BLaER1 (cell line): ENCODE measurements around the gene CBLL1.

ENCODE experiments used
- H3K27ac ChIP-seq: shearing (Covaris generic); formaldehyde crosslinking; 2 replicates; pipeline ENCODE4 v1.8.1; 2022
- H3K27me3 ChIP-seq: shearing (Covaris generic); formaldehyde crosslinking; 2 replicates; pipeline ENCODE4 v1.8.1; 2022
- H3K36me3 ChIP-seq: shearing (Covaris generic); formaldehyde crosslinking; 2 replicates; pipeline ENCODE4 v1.8.1; 2022
- H3K4me1 ChIP-seq: shearing (Covaris generic); formaldehyde crosslinking; 2 replicates; pipeline ENCODE4 v1.8.1; 2022
- H3K4me2 ChIP-seq: shearing (Covaris generic); formaldehyde crosslinking; 2 replicates; pipeline ENCODE4 v1.8.1; 2022
- H3K4me3 ChIP-seq: shearing (Covaris generic); formaldehyde crosslinking; 2 replicates; pipeline ENCODE4 v1.8.1; 2022
- H3K9ac ChIP-seq: shearing (Covaris generic); formaldehyde crosslinking; 2 replicates; pipeline ENCODE4 v1.8.1; 2022
- H3K9me3 ChIP-seq: shearing (Covaris generic); formaldehyde crosslinking; 2 replicates; pipeline ENCODE4 v1.8.1; 2022
- H4K20me1 ChIP-seq: shearing (Covaris generic); formaldehyde crosslinking; 2 replicates; pipeline ENCODE4 v1.8.1; 2022
- Cebpa-rat ChIP-seq: shearing (Covaris generic); IDR thresholded peaks from 2 replicates; pipeline ENCODE4 v1.8.1; 2022

The CBLL1 gene

DNA sequence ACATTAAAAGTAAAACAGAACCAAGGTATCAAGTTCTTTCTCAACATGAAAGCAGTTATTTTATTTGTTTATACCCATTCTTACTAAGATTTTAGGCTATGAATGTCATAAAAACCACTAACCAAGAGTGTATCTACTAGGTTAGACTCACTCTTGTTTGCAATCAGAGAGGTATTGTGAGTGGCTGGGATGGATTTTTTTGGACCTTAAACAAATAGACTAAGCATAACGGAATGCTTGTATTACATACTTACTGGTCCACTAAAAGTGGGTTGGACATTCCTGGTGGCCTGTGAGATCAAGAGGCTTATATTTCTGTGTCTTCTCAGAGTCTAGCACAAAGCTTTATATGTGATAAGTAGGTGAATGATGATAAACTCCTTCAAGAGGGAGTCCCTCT lies 32.6 kb upstream of the CBLL1 start:
- no peak overlapping the region for H3K4me3 ChIP-seq
- no peak for TF ChIP-seq Cebpa-rat
- H3K36me3 ChIP-seq = no peaks in the 10 kb centered on the region
- H3K4me1 ChIP-seq = no peaks in the 10 kb centered on the region
- H3K4me2 ChIP-seq = no peak overlapping the region
- no peak overlapping the region for H3K9ac ChIP-seq
- no peaks in the 10 kb centered on the region for H3K27me3 ChIP-seq
- H4K20me1 ChIP-seq = no peaks in the 10 kb centered on the region
- no peak overlapping the region for H3K27ac ChIP-seq
- H3K9me3 ChIP-seq = no peaks in the 10 kb centered on the region

DNA sequence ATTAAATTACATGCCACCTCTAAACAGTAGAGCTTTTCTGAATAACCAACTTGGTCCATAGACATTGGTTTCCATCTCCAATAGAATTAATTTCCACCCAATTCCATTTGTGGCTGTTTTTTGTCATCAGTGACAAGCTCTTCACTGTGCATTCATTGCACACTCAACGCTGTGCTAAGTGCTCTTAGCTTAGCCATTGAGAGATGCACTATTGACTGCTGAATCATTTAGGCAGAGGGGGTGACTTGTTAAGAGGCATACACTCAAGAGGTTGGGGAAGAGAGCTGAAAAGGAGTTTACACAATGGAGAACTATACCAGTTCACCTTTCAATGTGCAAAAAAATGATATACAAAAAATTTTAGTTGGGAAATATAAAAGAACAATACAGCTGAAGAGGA lies 31.9 kb upstream of the CBLL1 start:
- H4K20me1 ChIP-seq = no peaks in the 10 kb centered on the region
- TF ChIP-seq Cebpa-rat = no peak
- no peak overlapping the region for H3K4me3 ChIP-seq
- H3K9ac ChIP-seq = no peak overlapping the region
- no peaks in the 10 kb centered on the region for H3K36me3 ChIP-seq
- H3K9me3 ChIP-seq = no peaks in the 10 kb centered on the region
- H3K4me2 ChIP-seq = no peak overlapping the region
- no peak overlapping the region for H3K27ac ChIP-seq
- no peaks in the 10 kb centered on the region for H3K27me3 ChIP-seq
- no peaks in the 10 kb centered on the region for H3K4me1 ChIP-seq

DNA sequence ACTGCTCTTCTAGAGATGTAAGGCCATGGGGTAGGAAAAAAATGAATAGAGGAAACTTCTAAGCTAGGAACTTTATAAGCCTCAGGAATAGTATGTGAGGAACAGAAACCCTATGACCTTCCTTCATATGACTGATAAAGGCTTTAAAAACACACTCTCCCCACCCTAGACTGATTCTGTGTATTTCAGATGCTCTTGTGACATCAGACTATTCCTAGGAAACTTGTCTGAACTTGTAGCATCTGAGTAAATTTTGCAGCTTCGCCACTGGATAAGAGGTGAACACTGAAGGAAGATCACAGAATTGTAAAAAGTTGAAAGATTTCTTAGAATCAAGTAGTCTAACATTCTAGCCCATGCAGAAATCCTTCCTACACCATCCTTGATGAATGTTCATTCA lies 31.0 kb upstream of the CBLL1 start:
- H3K4me3 ChIP-seq = no peak overlapping the region
- no peaks in the 10 kb centered on the region for H3K4me1 ChIP-seq
- no peaks in the 10 kb centered on the region for H3K9me3 ChIP-seq
- no peak overlapping the region for H3K27ac ChIP-seq
- no peaks in the 10 kb centered on the region for H3K36me3 ChIP-seq
- TF ChIP-seq Cebpa-rat = no peak
- H3K27me3 ChIP-seq = no peaks in the 10 kb centered on the region
- no peak overlapping the region for H3K9ac ChIP-seq
- H3K4me2 ChIP-seq = no peak overlapping the region
- no peaks in the 10 kb centered on the region for H4K20me1 ChIP-seq

DNA sequence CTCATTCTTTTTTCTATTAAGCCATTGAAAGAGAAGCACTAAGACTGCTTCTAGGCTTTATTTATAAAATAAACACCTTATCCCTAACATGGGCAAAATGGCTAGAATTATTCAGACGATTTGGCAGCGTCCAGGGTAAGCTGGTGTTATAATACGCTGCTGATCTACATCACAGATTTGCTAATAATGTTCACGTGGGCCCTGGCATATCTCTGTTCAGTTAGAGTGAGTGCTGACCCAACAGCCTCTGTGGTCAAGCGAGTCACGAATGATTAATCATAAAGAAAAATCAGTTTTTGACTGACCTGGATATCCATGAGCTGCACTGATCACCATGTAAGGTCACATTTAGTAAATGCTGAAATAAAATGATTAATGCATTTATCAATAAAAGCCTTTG lies 28.4 kb upstream of the CBLL1 start:
- Histone ChIP-seq H3K9ac (no peak overlapping the region), H3K4me3 (no peak overlapping the region), H3K36me3 (no peaks in the 10 kb centered on the region), H3K4me2 (no peak overlapping the region), H4K20me1 (no peaks in the 10 kb centered on the region), H3K27me3 (no peaks in the 10 kb centered on the region), H3K4me1 (no peaks in the 10 kb centered on the region), H3K9me3 (no peaks in the 10 kb centered on the region), H3K27ac (no peak overlapping the region)
- TF ChIP-seq Cebpa-rat = no peak

DNA sequence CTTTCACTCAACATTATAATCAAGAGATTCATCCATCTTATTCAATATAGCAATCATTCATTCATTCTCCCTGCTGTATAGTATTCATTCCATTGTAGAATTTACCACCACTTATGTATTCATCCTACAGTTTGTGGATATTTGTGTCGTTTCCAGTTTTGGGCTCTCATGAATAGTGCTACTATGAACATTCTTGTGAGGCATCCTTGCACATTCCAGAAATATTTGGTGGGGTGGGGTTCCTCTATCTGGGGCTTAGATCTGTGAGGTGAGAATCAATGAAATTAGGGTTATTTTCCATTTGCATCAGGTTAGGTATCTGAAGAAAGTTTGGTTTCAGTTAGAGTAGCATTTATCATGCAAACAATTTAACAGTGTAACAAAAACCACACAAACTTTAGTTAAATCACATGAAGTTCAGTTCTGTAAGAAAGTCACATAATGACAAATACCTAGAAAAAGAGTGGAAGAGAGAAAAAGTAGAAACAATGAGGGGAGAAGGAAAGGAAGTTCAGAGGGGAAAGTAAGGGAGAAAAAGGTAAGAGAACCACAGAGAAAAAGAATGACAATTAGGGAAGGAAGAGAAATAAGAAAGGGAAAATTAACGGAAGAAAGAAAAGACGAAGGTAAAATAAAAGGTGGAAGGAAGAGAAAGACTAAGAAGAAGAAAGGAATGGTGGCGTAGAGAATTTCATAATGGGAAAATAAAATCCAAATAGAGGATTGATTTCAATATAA lies 25.3 kb upstream of the CBLL1 start:
- Histone ChIP-seq H4K20me1 (no peaks in the 10 kb centered on the region), H3K4me3 (no peak overlapping the region), H3K27ac (no peak overlapping the region), H3K9ac (no peak overlapping the region), H3K9me3 (no peaks in the 10 kb centered on the region), H3K4me1 (no peaks in the 10 kb centered on the region), H3K27me3 (no peaks in the 10 kb centered on the region), H3K4me2 (no peak overlapping the region), H3K36me3 (no peaks in the 10 kb centered on the region)
- no peak for TF ChIP-seq Cebpa-rat

DNA sequence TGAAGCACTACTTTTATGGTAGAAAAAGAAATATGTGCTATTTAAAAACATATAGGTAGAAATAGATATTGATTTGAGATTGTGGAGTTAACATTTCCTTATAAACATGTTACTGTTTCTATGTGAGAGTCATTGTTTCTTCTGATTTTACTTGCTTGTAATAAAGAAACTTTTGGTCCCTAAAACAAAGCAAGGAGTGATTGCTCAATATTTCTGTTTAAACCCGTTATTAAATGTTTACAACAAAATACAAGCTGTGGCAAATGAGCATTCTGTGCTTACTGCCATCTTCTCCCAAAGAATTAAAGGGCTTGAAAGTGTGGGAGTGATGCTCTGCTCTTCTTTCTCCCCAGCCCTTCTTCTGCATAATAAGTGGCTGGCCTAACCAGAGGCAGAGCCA lies 22.7 kb upstream of the CBLL1 start:
- no peak overlapping the region for H3K4me3 ChIP-seq
- H3K36me3 ChIP-seq = no peaks in the 10 kb centered on the region
- no peak overlapping the region for H3K9ac ChIP-seq
- TF ChIP-seq Cebpa-rat = no peak
- H3K9me3 ChIP-seq = no peaks in the 10 kb centered on the region
- no peak overlapping the region for H3K27ac ChIP-seq
- no peaks in the 10 kb centered on the region for H3K4me1 ChIP-seq
- H3K4me2 ChIP-seq = no peak overlapping the region
- no peaks in the 10 kb centered on the region for H4K20me1 ChIP-seq
- H3K27me3 ChIP-seq = no peaks in the 10 kb centered on the region

DNA sequence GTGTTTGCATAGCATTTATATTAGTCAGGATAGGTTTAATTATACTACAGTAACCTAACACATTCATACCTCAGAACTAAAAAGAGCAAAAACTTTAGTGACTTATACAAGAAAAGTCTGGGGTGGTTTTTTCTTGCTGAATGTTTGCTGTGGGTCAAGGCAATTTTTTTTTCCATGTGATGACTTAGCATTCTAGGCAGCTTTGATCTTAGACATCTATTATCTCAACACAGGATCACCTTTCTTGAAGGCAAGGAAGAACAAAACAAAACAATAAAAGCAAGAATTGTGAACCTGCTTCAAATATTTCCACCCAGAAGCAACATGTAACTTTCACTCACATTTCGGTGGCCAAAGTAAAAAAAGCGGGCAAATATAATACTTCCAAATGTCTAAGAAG lies 20.7 kb upstream of the CBLL1 start:
- Histone ChIP-seq H3K27ac (no peak overlapping the region), H3K4me1 (no peaks in the 10 kb centered on the region), H3K4me2 (no peak overlapping the region), H3K27me3 (no peaks in the 10 kb centered on the region), H3K4me3 (no peak overlapping the region), H3K9ac (no peak overlapping the region), H3K9me3 (no peaks in the 10 kb centered on the region), H3K36me3 (no peaks in the 10 kb centered on the region), H4K20me1 (no peaks in the 10 kb centered on the region)
- no peak for TF ChIP-seq Cebpa-rat

DNA sequence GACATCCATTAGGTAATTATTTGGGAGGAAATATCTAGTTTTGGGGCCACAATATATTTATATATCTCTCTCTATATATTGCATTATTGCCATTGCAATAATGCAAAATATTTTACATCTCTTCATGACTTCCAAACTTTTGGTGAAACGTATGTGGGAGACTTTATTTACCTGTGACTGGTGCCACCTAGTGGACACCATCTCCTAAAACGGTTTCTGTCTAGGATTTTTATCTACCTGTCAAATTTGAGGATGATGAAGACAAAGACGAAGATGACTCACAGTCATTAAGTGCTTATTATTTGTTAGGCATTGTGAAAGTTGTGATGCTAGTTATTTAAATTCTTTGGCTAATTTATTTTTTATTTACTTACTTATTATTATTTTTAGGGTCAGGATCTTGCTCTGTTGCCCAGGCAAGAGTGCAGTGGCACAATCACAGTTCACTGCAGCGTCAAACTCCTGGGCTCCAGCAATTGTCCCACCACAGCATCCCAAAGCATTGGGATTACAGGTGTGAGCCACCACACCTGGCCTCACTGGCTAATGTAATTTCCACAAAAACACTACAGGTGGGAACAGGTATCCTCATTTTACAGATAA lies 18.7 kb upstream of the CBLL1 start:
- Histone ChIP-seq H3K4me3 (no peak overlapping the region), H3K9me3 (no peaks in the 10 kb centered on the region), H3K4me2 (no peak overlapping the region), H3K4me1 (no peaks in the 10 kb centered on the region), H3K36me3 (no peaks in the 10 kb centered on the region), H3K9ac (no peak overlapping the region), H3K27me3 (no peaks in the 10 kb centered on the region), H4K20me1 (no peaks in the 10 kb centered on the region), H3K27ac (no peak overlapping the region)
- no peak for TF ChIP-seq Cebpa-rat

DNA sequence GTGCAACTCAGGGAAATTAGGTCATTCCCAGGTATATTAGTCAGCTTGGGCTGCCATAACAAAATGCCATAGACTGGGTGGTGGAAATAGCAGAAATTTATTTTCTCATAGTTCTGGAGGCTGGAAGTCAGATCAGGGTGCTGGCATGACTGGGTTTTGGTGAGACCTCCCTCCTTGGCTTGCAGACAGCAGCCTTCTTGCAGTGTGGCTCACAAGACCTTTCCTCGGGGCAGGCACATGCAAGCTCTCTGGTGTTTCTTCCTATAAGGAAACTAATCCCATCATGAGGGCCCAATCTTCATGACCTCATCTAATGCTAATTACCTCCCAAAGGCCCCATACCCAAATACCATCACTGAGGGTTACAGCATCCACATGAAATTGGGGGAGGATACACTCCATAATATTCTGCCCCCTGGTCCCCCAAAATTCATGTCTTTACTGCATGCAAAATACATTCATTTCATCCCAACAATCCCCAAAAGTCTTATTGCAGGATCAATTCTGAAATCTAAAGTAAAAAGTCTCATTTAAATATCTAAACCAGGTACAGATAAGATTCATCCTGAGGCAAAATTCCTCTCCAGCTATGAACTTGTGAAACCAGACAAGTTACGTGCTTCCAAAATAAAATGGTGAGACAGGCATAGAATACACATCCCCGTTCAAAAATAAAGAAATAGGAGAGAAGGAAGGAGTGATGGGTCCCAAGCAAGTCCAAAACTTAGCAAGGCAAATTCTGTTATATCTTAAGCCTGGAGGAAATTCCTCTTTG lies 17.4 kb upstream of the CBLL1 start:
- Histone ChIP-seq H3K4me3 (no peak overlapping the region), H3K27ac (no peak overlapping the region), H3K9ac (no peak overlapping the region), H3K4me1 (no peaks in the 10 kb centered on the region), H3K9me3 (no peaks in the 10 kb centered on the region), H3K36me3 (no peaks in the 10 kb centered on the region), H3K27me3 (no peaks in the 10 kb centered on the region), H3K4me2 (no peak overlapping the region), H4K20me1 (no peaks in the 10 kb centered on the region)
- TF ChIP-seq Cebpa-rat = no peak

DNA sequence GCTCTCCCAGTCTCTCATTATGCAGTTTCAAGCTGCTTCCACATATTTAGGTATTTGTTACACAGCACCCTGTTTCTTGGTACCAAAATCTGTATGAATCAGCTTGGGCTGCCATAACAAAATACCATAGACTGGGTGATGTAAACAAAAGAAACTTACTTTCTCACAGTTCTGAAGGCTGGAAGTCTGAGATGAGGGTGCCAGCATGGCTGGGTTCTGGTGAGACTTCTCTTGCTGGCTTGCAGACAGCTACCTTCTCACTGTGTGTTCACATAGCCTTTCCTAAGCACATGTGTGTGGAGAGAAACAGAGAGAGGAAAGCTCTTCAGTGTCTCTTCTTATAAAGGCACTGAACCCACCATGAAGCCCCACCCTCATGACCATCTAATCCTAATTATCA lies 15.7 kb upstream of the CBLL1 start:
- H3K9ac ChIP-seq = no peak overlapping the region
- H3K27me3 ChIP-seq = no peaks in the 10 kb centered on the region
- H3K4me2 ChIP-seq = no peak overlapping the region
- peaks cover 5% of the 10 kb centered on the region for H3K9me3 ChIP-seq
- no peaks in the 10 kb centered on the region for H3K36me3 ChIP-seq
- H3K4me3 ChIP-seq = no peak overlapping the region
- no peak for TF ChIP-seq Cebpa-rat
- no peaks in the 10 kb centered on the region for H4K20me1 ChIP-seq
- H3K4me1 ChIP-seq = no peaks in the 10 kb centered on the region
- H3K27ac ChIP-seq = no peak overlapping the region
